AG08395 (cell line): Measurements from ENCODE around the gene CLHC1.
A peak's percentile ranks its signal among the peaks of the same experiment; 100 is the strongest.
"Not testable (repeated sequence)": the region's sequence is repeated elsewhere in the genome, so short reads cannot be mapped to it uniquely, and the experiment has no call there.

Experiments used
- DNase-seq: peaks from one replicate; pipeline ENCODE4 v3.0.0; 2012; ENCODE audit warnings: mixed read lengths, low spot score

The CLHC1 gene

GRCh38 chr2:55232084-55232862 is at the start of gene CLHC1, which contains the start of gene RPS27A:
TSS of gene CLHC1 (minus strand) at chr2:55232293. CDS start at chr2:55222411, 9,882 bp downstream.
TSS of gene RPS27A (plus strand) at chr2:55232688. CDS start at chr2:55232825, 137 bp downstream.
- DNase-seq: peak; percentile 93

GRCh38 chr2:55280851-55281546 is 48.9 kb upstream of the CLHC1 start:
- not testable (repeated sequence) for DNase-seq

GRCh38 chr2:55279859-55280424 is 47.8 kb upstream of the CLHC1 start:
- DNase-seq: not testable (repeated sequence)

GRCh38 chr2:55279214-55279835 is 47.2 kb upstream of the CLHC1 start:
- DNase-seq: not testable (repeated sequence)

GRCh38 chr2:55277310-55277709 is 45.2 kb upstream of the CLHC1 start:
- no peak for DNase-seq

- DNase-seq: not testable (repeated sequence)
These were observed 42.3 kb upstream of the CLHC1 start for GRCh38 chr2:55274346-55274745.

GRCh38 chr2:55269645-55269990 is 37.5 kb upstream of the CLHC1 start:
- peak; percentile 4 for DNase-seq

- peak; percentile 95 for DNase-seq
These were observed 37.0 kb upstream of the CLHC1 start, which contains the start of gene MTIF2 for GRCh38 chr2:55268907-55269644. TSS of gene MTIF2 (minus strand) at chr2:55269231. CDS start at chr2:55263858, 5,373 bp downstream.

GRCh38 chr2:55268288-55268906 is 36.3 kb upstream of the CLHC1 start:
- DNase-seq: no peak

GRCh38 chr2:55259586-55259985 is 27.5 kb upstream of the CLHC1 start:
- DNase-seq: not testable (repeated sequence)

GRCh38 chr2:55252832-55253231 is 20.7 kb upstream of the CLHC1 start:
- no peak for DNase-seq

- DNase-seq: no peak
These were observed 14.9 kb upstream of the CLHC1 start for GRCh38 chr2:55247025-55247424.

- DNase-seq: no peak
These were observed 13.3 kb upstream of the CLHC1 start for GRCh38 chr2:55245411-55245810.

- no peak for DNase-seq
These were observed 10.5 kb upstream of the CLHC1 start for GRCh38 chr2:55242617-55243016.

- not testable (repeated sequence) for DNase-seq
These were observed 9.5 kb upstream of the CLHC1 start for GRCh38 chr2:55241582-55241981.

GRCh38 chr2:55239656-55240222 is 7.6 kb upstream of the CLHC1 start:
- DNase-seq: no peak

- no peak for DNase-seq
These were observed 5.0 kb upstream of the CLHC1 start for GRCh38 chr2:55236992-55237543.

- no peak for DNase-seq
These were observed 3.8 kb upstream of the CLHC1 start for GRCh38 chr2:55235724-55236538.

- no peak for DNase-seq
These were observed 1.5 kb upstream of the CLHC1 start for GRCh38 chr2:55233658-55233940.
